ENCODE measurements around the gene BHMT.

GRCh38 chr5:79181419-79182022 is 69.9 kb downstream of the BHMT start:
- no peak for TF ChIP-seq CTCF (IDR thresholded peaks at IDR 0.05; ENCODE audit: low read depth, low read length, poor library complexity, severe bottlenecking)
- TF ChIP-seq EZH2phosphoT487 (IDR thresholded peaks at IDR 0.05; ENCODE audit: borderline replicate concordance, low read length): no peak
